ENCODE results near the gene CAMSAP1.
"Not testable (repeated sequence)": the region's sequence is repeated elsewhere in the genome, so short reads cannot be mapped to it uniquely, and the experiment has no call there.

The CAMSAP1 gene

DNA sequence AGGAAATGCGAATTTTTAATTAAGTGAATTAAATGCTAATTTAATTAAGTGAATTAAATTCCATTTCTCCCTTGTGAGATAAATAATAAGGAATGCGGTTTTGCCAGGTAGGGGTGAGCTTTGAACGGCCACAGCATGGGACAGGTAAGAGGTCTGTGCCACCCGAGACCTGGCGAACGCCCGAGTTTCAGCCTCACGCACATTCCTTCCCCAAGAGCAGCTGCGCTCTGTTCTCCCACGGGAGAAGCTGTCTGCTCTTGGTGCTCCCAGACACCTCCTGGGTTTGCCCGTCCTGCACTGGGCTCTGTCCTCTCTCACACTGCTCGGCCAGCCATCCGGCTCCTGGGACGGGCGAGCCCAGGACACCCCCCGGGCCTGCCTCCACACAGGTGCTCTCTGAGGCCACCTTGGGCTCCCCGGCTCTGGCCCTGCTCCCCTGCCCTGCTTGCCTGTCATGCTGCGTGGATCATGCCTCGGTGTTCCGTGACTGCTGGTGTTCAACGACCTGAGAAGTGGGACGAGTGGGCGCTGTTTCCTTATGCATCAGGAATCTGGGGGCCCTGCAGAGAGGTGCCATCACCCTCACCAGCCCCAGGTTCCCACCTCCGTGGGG lies 13.7 kb upstream of the CAMSAP1 start:
- DNase-seq (ENCODE audit: low read depth): no peak

DNA sequence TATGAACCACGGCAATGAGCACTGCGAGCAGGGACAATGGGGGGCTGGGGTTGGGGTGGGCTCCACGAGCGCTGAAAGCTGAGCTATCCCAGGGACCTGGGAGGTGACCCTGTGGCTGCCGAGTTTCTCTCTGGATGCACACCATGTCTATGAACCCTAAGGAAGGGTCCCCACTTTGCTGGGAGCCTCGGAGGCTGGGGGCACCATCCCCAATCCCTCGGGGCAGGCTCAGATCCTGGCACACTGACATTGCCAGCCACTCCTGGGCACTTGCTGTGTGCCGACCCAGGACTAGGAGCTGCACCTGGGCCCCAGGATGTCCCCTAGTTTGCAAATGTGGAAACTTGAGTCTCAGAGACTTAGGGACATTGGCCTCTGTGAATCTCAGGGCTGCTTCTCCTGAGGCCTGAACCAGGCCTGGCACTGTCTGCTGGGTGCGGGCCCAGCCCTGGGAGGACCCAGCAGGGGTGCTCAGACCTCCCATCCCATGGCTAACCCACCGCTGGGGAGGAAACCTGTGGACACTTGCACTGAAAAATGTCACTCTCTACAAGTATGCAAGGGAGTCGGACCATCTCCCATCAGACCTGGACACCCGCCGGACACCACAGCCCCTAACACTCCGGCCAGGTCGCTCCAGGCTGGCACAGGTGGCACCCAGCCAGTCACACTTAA lies 13.0 kb upstream of the CAMSAP1 start:
- DNase-seq (ENCODE audit: low read depth): no peak

DNA sequence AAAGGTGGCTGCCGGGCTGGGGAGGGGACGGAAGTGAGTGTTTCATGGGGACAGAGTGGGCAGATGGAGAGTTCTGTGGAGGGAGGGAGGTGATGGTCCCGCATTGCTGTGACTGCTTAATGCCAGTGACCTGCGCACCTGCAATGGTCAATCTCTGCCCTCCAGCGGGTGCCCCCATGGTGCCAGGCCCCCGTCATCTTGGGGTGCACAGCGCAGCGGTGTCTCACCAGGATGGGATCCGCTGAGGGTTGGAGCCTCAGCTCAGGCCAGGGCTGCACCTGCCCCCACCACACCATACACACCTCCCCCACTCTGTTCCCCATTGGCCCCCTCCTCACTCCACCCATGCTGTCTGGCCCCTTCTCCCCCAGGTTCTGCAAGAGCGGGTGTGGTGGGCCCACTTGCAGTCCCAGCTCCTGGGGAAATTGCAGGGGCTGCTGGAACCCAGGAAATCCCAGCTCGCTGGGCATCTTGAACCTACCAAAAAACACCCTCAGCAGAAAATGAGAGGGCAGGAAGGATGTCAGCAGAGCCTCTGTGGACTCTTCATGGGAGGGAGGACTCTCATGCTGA lies 12.1 kb upstream of the CAMSAP1 start:
- DNase-seq (ENCODE audit: low read depth): no peak

DNA sequence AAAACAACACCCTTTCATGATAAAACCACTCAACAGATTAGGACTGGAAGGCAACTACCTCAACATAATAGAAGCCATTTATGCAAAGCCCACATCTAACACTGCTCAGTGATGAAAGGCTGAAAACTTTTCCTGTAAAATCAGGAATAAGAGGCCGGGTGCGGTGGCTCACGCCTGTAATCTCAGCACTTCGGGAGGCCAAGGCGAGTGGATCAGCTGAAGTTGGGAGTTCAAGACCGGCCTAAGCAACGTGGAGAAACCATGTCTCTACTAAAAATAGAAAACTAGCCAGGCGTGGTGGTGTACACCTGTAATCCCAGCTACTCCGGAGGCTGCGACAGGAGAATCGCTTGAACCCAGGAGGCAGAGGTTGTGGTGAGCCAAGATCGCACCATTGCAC lies 8.9 kb upstream of the CAMSAP1 start:
- DNase-seq (ENCODE audit: low read depth): not testable (repeated sequence)

DNA sequence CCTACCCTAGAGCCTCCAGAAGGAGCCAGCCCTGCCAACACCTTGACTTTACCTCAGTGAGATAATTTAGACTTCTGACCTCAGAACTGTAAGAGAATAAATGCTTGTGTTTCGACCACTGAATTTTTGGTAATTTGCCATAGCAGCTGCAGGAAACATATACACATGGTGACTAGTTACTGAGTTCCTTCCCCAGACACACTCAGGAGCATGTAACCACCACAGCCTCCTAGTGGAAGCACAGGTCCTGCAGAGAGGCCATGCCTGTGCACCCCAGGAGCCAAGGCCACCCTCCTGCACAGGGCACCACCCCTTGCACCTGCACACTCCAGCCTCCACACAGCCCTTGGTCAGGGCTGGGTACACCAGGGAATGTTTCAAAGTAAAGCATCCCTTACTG lies 7.6 kb upstream of the CAMSAP1 start:
- DNase-seq (ENCODE audit: low read depth): no peak

DNA sequence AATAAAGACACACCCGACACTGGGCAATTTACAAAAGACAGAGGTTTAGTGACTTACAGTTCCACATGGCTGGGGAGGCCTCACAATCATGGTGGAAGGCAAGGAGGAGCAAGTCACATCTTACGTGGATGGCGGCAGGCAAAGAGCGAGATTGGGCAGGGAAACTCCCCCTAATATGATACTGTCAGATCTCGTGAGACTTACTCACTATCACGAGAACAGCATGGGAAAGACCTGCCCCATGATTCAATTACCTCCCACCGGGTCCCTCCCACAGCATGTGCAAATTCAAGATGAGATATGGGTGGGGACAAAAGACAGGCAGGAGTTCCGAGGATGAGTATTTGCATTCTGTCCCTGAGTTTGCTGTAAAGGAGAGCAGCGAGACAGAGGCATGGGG lies 3.9 kb upstream of the CAMSAP1 start:
- DNase-seq (ENCODE audit: low read depth): not testable (repeated sequence)

DNA sequence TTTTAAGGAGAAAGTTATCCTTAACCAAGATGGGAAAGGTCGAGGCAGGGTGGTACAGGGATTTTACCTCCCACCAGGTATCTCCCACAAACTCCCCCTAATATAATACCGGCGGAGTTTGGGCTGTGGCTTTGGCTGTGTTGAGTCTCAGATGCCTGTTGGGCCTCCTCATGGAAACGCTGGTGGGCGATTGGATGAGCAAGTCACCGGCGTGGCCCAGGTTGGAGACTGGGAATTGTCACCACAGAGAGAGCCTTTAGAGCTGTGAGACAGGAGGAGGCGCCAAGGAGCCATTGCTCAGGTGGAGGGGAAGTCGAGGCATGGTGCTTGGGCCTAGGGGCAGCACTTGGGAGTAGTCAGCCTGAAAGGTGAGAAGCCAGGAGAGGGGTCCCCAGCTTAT lies 3.4 kb upstream of the CAMSAP1 start:
- no peak for DNase-seq (ENCODE audit: low read depth)

DNA sequence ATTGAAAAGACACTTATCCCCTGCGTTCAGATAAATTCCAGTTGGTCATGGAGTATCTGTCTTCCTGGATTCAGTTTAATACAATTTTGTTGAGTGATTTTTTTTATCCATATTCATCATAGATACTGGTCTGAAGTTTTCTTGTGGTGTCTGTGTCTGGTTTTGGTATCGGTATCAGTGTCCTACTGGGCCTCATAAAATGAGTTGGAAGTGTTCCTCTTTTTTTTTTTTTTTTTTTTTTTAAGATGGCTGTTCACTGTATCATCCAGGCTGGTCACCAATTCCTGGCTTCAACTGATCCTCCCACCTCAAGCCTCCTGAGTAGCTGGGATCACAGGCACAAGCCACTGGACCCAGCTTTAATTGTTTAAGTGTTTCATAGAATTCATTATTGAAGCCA lies 2.9 kb upstream of the CAMSAP1 start:
- no peak for DNase-seq (ENCODE audit: low read depth)

DNA sequence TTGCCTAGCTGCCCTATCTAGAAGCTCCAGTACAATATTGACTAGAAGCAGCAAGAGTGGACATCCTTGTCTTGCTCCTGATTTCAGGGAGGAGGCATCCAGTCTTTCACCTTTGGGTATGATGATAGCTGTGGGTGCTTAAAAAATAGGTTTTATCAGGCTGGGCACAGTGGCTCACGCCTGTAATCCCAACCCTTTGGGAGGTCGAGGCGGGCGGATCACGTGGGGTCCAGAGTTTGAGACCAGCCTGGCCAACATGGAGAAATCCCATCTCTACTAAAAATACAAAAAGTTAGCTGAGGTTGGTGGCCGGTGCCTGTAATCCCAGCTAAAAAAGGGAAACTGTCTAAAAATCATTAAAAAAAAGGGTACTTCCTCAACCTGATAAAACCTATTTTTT lies 2.0 kb upstream of the CAMSAP1 start:
- DNase-seq (ENCODE audit: low read depth): no peak

DNA sequence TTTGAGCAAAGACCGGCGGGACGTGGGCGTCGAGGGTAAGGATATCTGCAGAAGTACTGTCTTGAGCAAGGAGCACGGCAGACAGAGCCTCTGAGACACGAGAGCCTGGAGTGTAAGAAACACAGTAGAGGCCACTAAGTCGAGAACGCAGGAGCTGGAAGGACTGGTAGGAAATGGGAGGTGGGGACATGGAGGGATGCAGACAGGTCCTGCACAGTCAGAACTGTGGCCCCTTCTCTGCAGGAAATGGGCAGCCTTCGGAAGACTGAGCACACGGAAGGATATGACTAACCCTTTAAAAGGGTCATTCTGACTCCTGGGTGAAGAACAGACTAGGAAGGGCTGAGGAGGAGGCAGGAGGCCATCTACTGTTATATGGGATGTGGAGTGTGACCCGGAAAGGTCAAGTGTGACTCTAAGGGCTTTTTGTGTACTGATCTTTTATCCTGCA lies 1.4 kb upstream of the CAMSAP1 start:
- no peak for DNase-seq (ENCODE audit: low read depth)

DNA sequence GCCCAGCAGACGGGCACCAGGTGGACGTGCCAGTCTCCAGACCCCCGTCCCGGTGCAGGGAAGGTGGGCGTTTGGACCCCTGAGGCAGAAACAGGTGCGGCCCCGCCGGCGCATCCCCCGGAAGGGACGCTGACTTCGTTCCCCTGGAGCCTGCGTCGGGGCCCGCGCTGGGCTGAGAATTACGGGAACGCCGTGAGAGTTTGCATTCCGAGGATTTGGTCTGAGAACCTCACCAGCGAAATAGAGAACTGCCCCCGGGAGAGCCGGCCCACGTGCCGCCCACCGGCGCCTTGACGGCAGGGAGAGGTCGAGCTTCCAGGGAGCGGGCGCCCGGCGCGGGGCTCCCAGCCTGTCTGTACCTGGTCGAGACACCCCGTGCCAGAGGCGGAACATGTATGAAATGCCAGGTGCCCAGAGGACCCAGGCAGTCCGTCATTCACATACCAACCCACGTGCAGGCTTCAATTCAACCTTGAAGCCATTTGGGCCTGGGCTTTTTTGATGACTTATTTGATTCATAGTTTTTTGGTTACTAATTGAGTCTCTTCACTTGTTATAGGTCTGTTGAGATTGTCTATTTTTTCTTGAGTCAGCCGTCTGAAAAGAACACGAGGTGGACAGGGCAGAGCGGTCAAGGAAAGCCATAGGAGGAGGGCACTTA lies 877 bp upstream of the CAMSAP1 start:
- no peak for DNase-seq (ENCODE audit: low read depth)

DNA sequence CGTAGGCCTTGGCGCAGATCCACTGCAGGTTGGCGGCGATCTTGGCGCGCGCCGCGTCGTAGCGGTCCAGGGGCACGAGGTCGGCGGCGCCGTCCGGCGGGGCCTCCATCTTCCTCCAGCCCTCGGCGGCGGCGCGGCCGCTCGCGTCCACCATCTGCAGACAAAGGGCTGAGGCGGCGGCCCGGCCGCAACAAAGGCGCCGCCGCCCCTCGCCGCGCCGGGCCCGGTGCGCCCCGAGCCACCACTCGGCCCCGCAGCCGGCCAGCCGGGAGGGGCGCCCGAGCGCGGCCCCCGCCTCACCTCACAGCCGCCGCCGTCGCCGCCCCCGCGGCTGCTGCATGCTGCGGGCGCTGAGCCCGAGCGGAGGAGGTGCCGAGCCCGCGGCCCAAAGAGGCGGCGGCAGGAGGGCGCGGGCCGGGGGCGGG lies 328 bp downstream of the CAMSAP1 start:
- no peak for DNase-seq (ENCODE audit: low read depth)

DNA sequence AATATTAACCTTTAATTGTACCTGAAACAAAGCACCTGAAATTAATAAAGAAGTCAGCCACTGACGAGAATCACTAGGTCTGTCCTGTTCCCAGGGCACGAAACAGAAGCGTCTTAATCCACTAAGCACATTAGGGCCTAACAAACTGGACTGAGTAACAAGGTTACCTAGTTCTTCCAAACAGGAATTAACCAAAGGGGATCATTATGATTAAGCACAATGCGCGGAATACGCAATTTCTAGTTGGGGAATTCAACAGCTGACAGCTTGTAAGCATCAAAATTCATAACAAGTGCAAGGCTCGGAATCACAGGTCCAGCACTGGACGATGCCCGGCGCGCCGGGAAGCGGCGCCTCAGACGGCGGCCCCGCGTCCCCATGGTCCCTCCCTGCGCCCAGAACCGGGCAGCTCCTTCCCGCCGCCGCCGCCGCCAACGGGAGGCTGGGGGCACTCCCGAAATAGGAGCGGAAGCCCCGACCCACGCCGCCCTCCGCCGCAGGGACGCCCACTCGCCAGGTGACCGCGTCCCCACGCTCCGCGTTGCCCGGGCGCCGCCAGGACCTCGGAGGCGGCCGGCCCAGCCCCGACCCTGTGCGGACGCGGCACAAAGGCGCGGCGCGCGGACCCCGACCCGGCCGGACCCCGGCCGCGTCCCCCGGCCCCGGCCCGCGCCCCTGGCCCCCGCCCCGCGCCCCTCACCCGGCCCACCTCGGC lies 898 bp downstream of the CAMSAP1 start:
- DNase-seq (ENCODE audit: low read depth): no peak

DNA sequence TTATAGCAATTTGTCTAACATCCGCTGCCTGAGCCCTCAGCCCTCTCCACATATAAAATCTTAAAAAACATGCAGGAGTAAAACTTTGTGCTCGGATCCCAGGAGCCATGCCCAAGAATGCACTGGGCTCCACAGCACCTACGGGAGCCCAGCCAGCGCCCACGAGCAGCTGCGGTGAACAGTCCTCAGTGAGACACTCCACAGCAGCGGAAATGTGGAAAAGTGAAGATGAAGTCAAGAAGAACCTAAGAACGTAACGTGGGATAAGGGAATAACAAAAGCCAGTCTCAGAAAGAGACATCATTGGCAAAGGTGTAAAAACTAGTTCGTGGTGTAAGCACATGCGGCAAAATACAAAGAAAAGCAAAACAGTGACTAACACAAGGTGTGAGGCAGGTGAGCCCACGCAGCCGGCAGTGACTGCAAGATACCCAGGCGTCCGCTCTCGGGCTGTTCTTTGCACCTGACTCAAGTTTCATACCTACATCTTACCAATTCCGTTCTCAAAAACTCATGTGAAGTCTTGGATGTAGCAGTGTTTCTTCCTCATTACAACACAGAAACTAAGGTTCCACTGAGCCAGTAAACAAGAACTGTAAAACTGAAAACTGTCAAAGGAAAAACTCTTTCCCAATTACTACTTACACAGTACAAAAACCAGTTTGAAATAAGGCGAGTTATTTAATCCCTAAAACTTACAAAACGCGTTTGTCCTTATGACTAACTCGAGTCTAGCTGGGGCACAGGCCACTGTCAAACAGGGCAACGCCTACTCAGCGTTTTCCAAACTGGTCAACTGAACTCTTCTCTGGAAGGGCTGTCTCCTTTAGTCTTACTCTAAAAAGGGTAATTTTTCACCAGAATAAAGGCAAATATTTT lies 1.7 kb downstream of the CAMSAP1 start:
- no peak for DNase-seq (ENCODE audit: low read depth)

DNA sequence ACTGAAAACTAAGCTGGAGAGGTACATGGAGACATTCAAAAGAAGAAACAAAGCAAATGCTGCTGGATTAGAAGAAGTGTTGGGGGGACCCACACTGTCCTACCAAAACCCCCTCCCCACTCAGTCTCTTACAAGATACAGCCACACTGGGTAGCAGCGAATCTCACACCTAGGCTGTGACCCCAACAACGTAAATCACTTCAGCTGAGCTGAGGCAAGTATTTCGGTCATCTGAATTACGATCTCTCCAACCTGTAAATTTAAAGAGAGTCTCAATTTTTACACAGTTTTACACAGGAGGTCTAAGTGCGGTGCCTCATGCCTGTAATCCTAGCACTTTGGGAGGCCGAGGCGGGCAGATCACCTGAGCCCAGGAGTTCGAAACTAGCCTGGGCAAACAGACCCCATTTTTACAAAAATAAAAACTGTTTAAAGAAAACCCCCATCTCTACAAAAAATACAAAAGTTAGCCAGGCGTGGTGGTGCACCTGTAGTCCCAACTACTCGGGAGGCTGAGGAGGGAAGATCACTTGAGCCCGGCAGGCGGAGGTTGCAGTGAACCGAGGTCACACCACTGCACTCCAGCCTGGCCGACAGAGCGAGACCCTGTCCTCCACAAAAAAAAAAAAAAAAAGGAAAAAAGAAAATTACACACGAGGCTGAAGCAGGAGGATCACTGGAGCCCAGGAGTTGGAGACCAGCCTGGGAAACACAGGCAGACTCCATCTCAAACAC lies 3.4 kb downstream of the CAMSAP1 start:
- no peak for DNase-seq (ENCODE audit: low read depth)

DNA sequence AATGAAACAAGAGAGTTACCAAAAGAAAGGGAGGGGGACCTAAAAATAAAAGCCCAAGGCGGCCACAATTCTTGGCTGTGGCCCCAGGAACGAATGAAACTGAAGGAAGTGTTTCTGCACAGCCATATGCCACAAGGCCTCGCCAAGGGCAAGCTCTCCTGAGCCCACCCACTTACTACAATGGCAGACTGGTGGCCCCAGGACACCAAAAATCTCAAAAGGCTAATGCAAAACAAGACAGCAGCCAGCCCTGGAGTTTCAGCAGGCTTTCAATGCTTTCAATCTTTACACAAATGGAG lies 4.0 kb downstream of the CAMSAP1 start:
- no peak for DNase-seq (ENCODE audit: low read depth)

DNA sequence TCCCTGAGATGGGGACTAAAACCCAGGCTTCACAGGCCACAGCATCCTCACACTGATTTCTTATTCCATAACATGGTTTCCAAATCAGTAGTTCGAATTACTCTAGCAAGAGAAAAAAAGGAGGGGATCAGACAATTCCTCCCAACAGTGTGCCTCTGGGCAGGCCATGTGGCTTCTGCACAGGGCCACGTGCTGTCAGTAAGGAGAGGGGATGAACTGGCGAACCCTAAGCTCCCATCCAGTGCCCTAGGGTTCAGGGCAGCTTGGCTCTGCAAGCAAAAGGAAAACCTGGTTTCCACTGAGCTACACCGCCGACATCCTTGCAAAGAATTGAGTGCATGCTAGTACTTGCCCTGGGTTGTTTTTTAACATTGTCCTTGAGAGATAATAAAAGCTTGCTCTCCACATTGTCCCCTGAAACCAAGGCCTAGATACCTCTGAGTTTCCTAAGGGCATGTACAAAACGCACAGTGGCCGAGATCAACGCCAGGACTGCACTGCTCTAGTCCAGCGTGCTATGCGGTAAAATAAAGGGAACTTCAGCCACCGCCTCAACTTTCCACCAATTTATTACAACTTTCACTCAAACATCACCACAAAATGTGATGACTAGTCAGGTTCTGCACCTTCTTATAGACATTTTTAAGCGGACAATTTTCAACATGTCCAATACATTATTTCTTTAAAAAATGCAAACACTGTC lies 4.5 kb downstream of the CAMSAP1 start:
- DNase-seq (ENCODE audit: low read depth): no peak

DNA sequence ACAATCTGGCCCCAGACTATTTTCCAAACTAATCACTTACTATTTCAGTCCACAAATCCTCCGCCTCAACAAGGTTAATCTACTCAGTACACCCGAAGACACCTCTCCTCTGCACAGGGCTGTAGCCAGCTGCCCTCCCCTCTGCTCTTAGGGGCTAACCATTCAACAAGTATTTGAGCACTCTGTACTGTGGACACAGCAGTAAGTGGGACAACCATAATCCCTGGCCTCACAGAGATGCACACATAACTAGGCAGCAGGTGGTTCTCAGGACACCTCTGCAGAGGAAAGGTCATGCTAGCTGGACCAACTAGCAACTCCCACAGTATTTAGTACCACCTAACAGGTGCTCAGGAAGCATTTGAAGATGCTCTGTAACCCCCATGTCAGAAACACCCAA lies 5.5 kb downstream of the CAMSAP1 start:
- no peak for DNase-seq (ENCODE audit: low read depth)

DNA sequence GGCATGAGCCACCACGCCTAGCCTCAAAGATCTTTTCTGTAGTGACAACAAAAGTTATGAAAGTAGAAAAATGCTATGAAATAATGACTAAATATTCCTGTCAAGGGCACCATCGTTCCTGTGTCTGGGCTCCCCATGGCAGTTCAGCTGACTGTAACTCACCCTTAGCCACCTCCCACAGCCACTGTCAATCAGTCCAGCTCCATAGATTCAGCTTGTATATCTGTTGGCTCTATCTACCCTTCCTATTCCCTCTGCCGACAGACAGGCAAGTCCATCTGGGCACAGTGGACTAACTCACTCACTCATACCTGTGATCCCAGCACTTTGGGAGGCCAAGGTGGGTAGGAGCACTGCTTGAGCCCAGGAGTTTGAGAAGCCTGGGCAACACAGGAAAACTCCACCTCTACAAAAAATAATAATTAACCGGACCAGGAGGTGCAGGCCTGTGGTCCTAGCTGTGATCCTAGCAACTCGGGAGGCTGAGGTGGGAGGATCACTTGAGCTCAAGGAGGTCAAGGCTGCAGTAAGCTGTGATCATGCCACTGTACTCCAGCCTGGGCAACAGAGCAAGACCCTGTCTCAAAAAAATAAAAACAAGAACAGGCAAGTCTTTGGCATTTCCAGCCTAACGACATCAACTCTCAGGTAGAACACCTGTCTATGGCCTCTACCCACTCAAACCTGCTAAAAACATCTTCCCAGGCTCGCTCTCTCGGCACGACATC lies 6.2 kb downstream of the CAMSAP1 start:
- DNase-seq (ENCODE audit: low read depth): no peak

All from stimulated activated CD8-positive, alpha-beta memory T cell treated with anti-CD3 and anti-CD28 coated beads, Interleukin-15, amount 100 ng/mL, for 24 hours (primary cell).